ENCODE measurements around the gene DPM1. TPM values are rescaled to one million over a fixed set of nuclear protein-coding genes. Genes with fewer than 3 reads are reported as not detected.

DPM1 gene
- total RNA-seq, 3 donors from 2014 or later (not counting 1 experiment from before 2014, with no cell fraction given): 21.2 to 26.1 (median 25.6) TPM

GRCh38 chr20:50991076-50991475 is 32.7 kb upstream of the DPM1 start:
- H3K9me3 Mint-ChIP-seq: no peaks in the 10 kb centered on the region
- 89% methylated on average over 3 of the region's 3 CpGs for WGBS (ENCODE audit: insufficient coverage)
- Histone ChIP-seq H3K9me3 (ENCODE audit: control insufficient read depth, insufficient read depth, low read length) (peaks cover 4% of the 10 kb centered on the region), H3K4me3 (ENCODE audit: low read length) (no peak overlapping the region), H3K4me1 (ENCODE audit: control insufficient read depth, insufficient read depth, low read length) (peaks cover 3% of the 10 kb centered on the region), H3K27me3 (ENCODE audit: control insufficient read depth, insufficient read depth, low read length) (no peaks in the 10 kb centered on the region), H3K27ac (ENCODE audit: low read length) (no peak overlapping the region), H3K36me3 (ENCODE audit: control insufficient read depth, insufficient read depth, low read length) (no peaks in the 10 kb centered on the region)
- no peak for TF ChIP-seq CTCF (IDR thresholded peaks at IDR 0.05)
- H3K4me1 Mint-ChIP-seq: no peaks in the 10 kb centered on the region
- no peak for DNase-seq
- no peaks in the 10 kb centered on the region for H3K36me3 Mint-ChIP-seq
- no peak overlapping the region for H3K27ac Mint-ChIP-seq
- no peak for ATAC-seq
- H3K4me3 Mint-ChIP-seq: no peak overlapping the region
- H3K27me3 Mint-ChIP-seq (ENCODE audit: low read depth in 2 of 2): peaks cover 18 to 23% of the 10 kb centered on the region in 2 donors
- intact Hi-C loops (cut with micrococcal nuclease): no loop called here

GRCh38 chr20:50987493-50988210 is 29.3 kb upstream of the DPM1 start:
- no peaks in the 10 kb centered on the region for H3K27me3 ChIP-seq (ENCODE audit: control insufficient read depth, insufficient read depth, low read length)
- no peak overlapping the region for H3K4me3 ChIP-seq (ENCODE audit: low read length)
- Mint-ChIP-seq H3K27ac (no peak overlapping the region), H3K9me3 (no peaks in the 10 kb centered on the region), H3K27me3 (ENCODE audit: low read depth in 2 of 2) (peaks cover 18 to 21% of the 10 kb centered on the region in 2 donors), H3K4me1 (no peaks in the 10 kb centered on the region), H3K36me3 (no peaks in the 10 kb centered on the region), H3K4me3 (no peak overlapping the region)
- H3K36me3 ChIP-seq (ENCODE audit: control insufficient read depth, insufficient read depth, low read length): no peaks in the 10 kb centered on the region
- TF ChIP-seq CTCF (IDR thresholded peaks at IDR 0.05): peak; percentile 84
- 24% methylated on average over 13 of the region's 13 CpGs for WGBS (ENCODE audit: insufficient coverage)
- peaks cover under 1% of the 10 kb centered on the region for H3K4me1 ChIP-seq (ENCODE audit: control insufficient read depth, insufficient read depth, low read length)
- no peak overlapping the region for H3K27ac ChIP-seq (ENCODE audit: low read length)
- no peaks in the 10 kb centered on the region for H3K9me3 ChIP-seq (ENCODE audit: control insufficient read depth, insufficient read depth, low read length)
- intact Hi-C loops (cut with micrococcal nuclease): loop anchor here (1.0 to 10.0 kb wide), 3 partner anchors 319 to 1097 kb away; no protein-coding TSS in a partner anchor
- DNase-seq (peak; percentile 31 to 89), ATAC-seq (peak; percentile 86 to 100 (median 99))

- intact Hi-C loops (cut with micrococcal nuclease): loop anchor here (10.0 kb wide), 1 partner anchor 1101 kb away; no protein-coding TSS in a partner anchor
- Mint-ChIP-seq H3K27me3 (ENCODE audit: low read depth in 2 of 2) (peaks cover 30 to 35% of the 10 kb centered on the region in 2 donors), H3K9me3 (no peaks in the 10 kb centered on the region), H3K4me1 (peaks cover 0 to 6% of the 10 kb centered on the region in 2 donors), H3K36me3 (no peaks in the 10 kb centered on the region), H3K4me3 (no peak overlapping the region), H3K27ac (no peak overlapping the region)
- H3K4me1 ChIP-seq (ENCODE audit: control insufficient read depth, insufficient read depth, low read length): peaks cover 5% of the 10 kb centered on the region
- no peak for DNase-seq
- 18% methylated on average over 2 of the region's 2 CpGs for WGBS (ENCODE audit: insufficient coverage)
- TF ChIP-seq CTCF (IDR thresholded peaks at IDR 0.05): no peak
- H3K27me3 ChIP-seq (ENCODE audit: control insufficient read depth, insufficient read depth, low read length): no peaks in the 10 kb centered on the region
- no peaks in the 10 kb centered on the region for H3K9me3 ChIP-seq (ENCODE audit: control insufficient read depth, insufficient read depth, low read length)
- no peak overlapping the region for H3K4me3 ChIP-seq (ENCODE audit: low read length)
- no peaks in the 10 kb centered on the region for H3K36me3 ChIP-seq (ENCODE audit: control insufficient read depth, insufficient read depth, low read length)
- H3K27ac ChIP-seq (ENCODE audit: low read length): no peak overlapping the region
- ATAC-seq: no peak
These were observed 25.0 kb upstream of the DPM1 start for GRCh38 chr20:50983321-50983720.
